GM12878 (cell line): ENCODE results near the gene GTF2B.

Experiments
- CHD1 ChIP-seq: IDR thresholded peaks from 2 replicates; pipeline ENCODE4 v1.6.1; 2012; ENCODE audit warnings: low read depth, low read length, improper control_type of control experiment
- CHD4 ChIP-seq: fragments of 200-600 bp; sonication (generic); IDR thresholded peaks from 2 replicates; pipeline ENCODE4 v1.6.1; 2016; ENCODE audit warnings: mild to moderate bottlenecking
- CTCF ChIP-seq, 3 experiments: IDR thresholded peaks in 2 of 3; conservative IDR thresholded peaks in 1 of 3; 2 replicates each; pipeline ENCODE4 v1.5.1; 2011; ENCODE audit warnings: low read depth in 3 of 3, low read length in 3 of 3, mild to moderate bottlenecking in 3 of 3, control low read depth in 2 of 3, moderate library complexity in 2 of 3, inconsistent platforms in 1 of 3, mixed read lengths in 1 of 3; ENCODE audit not compliant: control insufficient read depth in 2 of 3, insufficient read depth in 1 of 3; ENCODE audit errors: extremely low read depth in 1 of 3
- ELK1 ChIP-seq: IDR thresholded peaks from 2 replicates; pipeline ENCODE4 v1.6.1; 2012; ENCODE audit warnings: low read depth, low read length, improper control_type of control experiment
- EP300 ChIP-seq, 2 experiments: fragments of 150-350 bp in 1 of 2; IDR thresholded peaks; 2 replicates each; pipeline ENCODE4 v1.6.1; 2011 to 2012; ENCODE audit warnings: low read depth in 2 of 2, low read length in 2 of 2, borderline replicate concordance in 1 of 2, improper control_type of control experiment in 1 of 2, inconsistent platforms in 1 of 2; ENCODE audit not compliant: control insufficient read depth in 1 of 2
- EZH2 ChIP-seq: IDR thresholded peaks from 2 replicates; pipeline ENCODE4 v1.6.1; 2012; ENCODE audit warnings: low read depth, mild to moderate bottlenecking, control low read depth, inconsistent platforms, low read length, borderline replicate concordance; ENCODE audit not compliant: control insufficient read depth
- MAX ChIP-seq: IDR thresholded peaks from 2 replicates; pipeline ENCODE4 v1.6.1; 2012; ENCODE audit warnings: low read depth, low read length, improper control_type of control experiment
- POLR2AphosphoS5 ChIP-seq: IDR thresholded peaks from 2 replicates; pipeline ENCODE4 v1.6.1; 2011; ENCODE audit warnings: mild to moderate bottlenecking, low read length, inconsistent platforms
- REST ChIP-seq: IDR thresholded peaks from 2 replicates; pipeline ENCODE4 v1.6.1; 2012; ENCODE audit warnings: mild to moderate bottlenecking, low read depth, low read length
- RFX5 ChIP-seq: IDR thresholded peaks from 2 replicates; pipeline ENCODE4 v1.6.1; 2011; ENCODE audit warnings: low read depth, low read length, improper control_type of control experiment
- SIX5 ChIP-seq: IDR thresholded peaks from 2 replicates; pipeline ENCODE4 v1.6.1; 2011; ENCODE audit warnings: mild to moderate bottlenecking, low read depth, low read length, moderate library complexity; ENCODE audit not compliant: severe bottlenecking
- STAT1 ChIP-seq: fragments of 450-650 bp; conservative IDR thresholded peaks from 2 replicates; pipeline ENCODE4 v1.6.1; 2014; ENCODE audit warnings: antibody characterized with exemption, mild to moderate bottlenecking
- TAF1 ChIP-seq: IDR thresholded peaks from 2 replicates; pipeline ENCODE4 v1.6.1; 2011; ENCODE audit warnings: mild to moderate bottlenecking, low read depth, low read length, borderline replicate concordance
- ZNF24 ChIP-seq: fragments of 450-650 bp; IDR thresholded peaks from 2 replicates; pipeline ENCODE4 v1.6.1; 2017; ENCODE audit warnings: antibody characterized with exemption, mild to moderate bottlenecking

GRCh38 chr1:88923224-88923623 lies 31.9 kb upstream of the GTF2B start:
- TF ChIP-seq RFX5 = no peak
- no peak for TF ChIP-seq STAT1
- TF ChIP-seq CTCF (IDR thresholded peaks at IDR 0.05 in 2 of 3, conservative IDR thresholded peaks at IDR 0.05 in 1 of 3; ENCODE audit: control insufficient read depth in 2 of 3, extremely low read depth in 1 of 3, insufficient read depth in 1 of 3, low read depth in 3 of 3, low read length in 3 of 3) = no peak
- TF ChIP-seq TAF1 = no peak
- no peak for TF ChIP-seq EZH2
- TF ChIP-seq REST = no peak
- no peak for TF ChIP-seq ZNF24
- TF ChIP-seq CHD1 = no peak
- TF ChIP-seq ELK1 = no peak
- TF ChIP-seq MAX = no peak
- no peak for TF ChIP-seq CHD4
- TF ChIP-seq SIX5 = no peak
- TF ChIP-seq EP300 (IDR thresholded peaks at IDR 0.05; ENCODE audit: borderline replicate concordance in 1 of 2, control insufficient read depth in 1 of 2, low read depth in 2 of 2, low read length in 2 of 2) = no peak
- TF ChIP-seq POLR2AphosphoS5 = no peak
